ENCODE measurements around the gene CPLANE2.

- TF ChIP-seq POLR2A (IDR thresholded peaks at IDR 0.05) (no peak), CTCF (IDR thresholded peaks at IDR 0.05 in 8 of 11, conservative IDR thresholded peaks at IDR 0.05 in 3 of 11) (no peak), POLR2AphosphoS5 (IDR thresholded peaks at IDR 0.05) (no peak)
Measured at GRCh38 chr1:16184557-16185303, 52.3 kb downstream of the CPLANE2 start.

All from spleen (tissue), 7 donors.